ENCODE results near the gene TRPM1. TPM values are rescaled to one million over a fixed set of nuclear protein-coding genes. Genes with fewer than 3 reads are reported as not detected.

TRPM1 gene
- total and polyA plus RNA-seq, 9 of the 15 experiments (the other 6 are each of a cell fraction or from before 2014, with no cell fraction given): 0.01 to 0.06 (median 0.03) TPM; not detected in 5

DNA sequence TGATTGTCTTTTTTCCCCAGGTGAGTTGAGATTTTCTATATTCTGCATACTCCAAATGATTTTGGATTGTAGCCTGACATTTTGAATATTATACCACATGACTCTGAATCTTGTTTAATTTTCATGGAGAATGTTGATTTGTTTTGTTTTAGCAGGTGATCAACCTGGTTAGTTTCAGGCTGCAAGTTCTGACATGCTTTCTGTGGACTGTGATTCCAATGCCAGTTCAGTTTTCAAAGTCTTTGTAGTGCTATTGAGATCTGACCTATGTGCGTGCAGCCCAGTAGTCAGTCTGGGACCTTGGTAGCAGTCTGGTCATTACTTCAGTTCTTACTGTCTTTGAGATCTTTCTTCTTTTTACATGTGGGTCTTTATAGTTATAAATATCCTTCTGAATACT is 91.5 kb downstream of the TRPM1 start:
- 0% methylated on average over 1 of the region's 1 CpG for WGBS (ENCODE audit: insufficient coverage, low coverage, missing lambda C conversion rate)
- Histone ChIP-seq H3K79me2 (ENCODE audit: control insufficient read depth, insufficient read depth, low read length) (no peaks in the 10 kb centered on the region), H3K4me3 (no peak overlapping the region), H3K36me3 (ENCODE audit: control insufficient read depth, insufficient read depth, low read length) (no peaks in the 10 kb centered on the region), H3K9ac (ENCODE audit: insufficient read depth in 1 of 2, low read depth in 2 of 2, low read length in 2 of 2) (no peak overlapping the region), H2AFZ (ENCODE audit: low read depth, low read length) (no peak overlapping the region), H3K4me1 (replicated peaks in 1 of 2; ENCODE audit: control insufficient read depth in 2 of 2, insufficient read depth in 2 of 2, low read length in 2 of 2) (no peaks in the 10 kb centered on the region), H3K9me1 (ENCODE audit: control insufficient read depth, insufficient read depth, low read length) (no peaks in the 10 kb centered on the region), H4K20me1 (replicated peaks; ENCODE audit: control insufficient read depth, insufficient read depth, low read length) (no peaks in the 10 kb centered on the region), H3K9me3 (replicated peaks; ENCODE audit: control insufficient read depth, insufficient read depth, low read depth, low read length) (0 out of 2 replicates have a peak, but pooled peaks cover 2% of the 10 kb centered on the region), H3K27me3 (ENCODE audit: control insufficient read depth in 2 of 2, insufficient read depth in 2 of 2, low read length in 2 of 2) (peaks cover 3 to 7% of the 10 kb centered on the region in 2 experiments; a peak in 1 of 5 replicates), H3K4me2 (ENCODE audit: insufficient read depth, low read length) (no peak overlapping the region), H3K27ac (ENCODE audit: extremely low read depth, low read depth, low read length) (no peak overlapping the region)
- ChIA-PET CTCF (ENCODE audit: low intra/inter-chr PET ratio) (no interaction called here), POLR2A (no interaction called here)
- ATAC-seq (no peak), FAIRE-seq (no peak), DNase-seq (ENCODE audit: extremely low read depth in 1 of 4, low spot score in 3 of 4) (no peak)
- no peak for TF ChIP-seq TCF3 (CRISPR knock-in tag; IDR thresholded peaks at IDR 0.05)
- TF ChIP-seq MAFF (IDR thresholded peaks at IDR 0.05; ENCODE audit: low read length): no peak
- no peak for TF ChIP-seq GABPB2 (CRISPR knock-in tag; conservative IDR thresholded peaks at IDR 0.05)
- TF ChIP-seq TCF7L2 (IDR thresholded peaks at IDR 0.05; ENCODE audit: low read depth, low read length): no peak
- TF ChIP-seq PTRF (tag; IDR thresholded peaks at IDR 0.05): no peak
- no peak for TF ChIP-seq HIVEP1 (CRISPR knock-in tag; IDR thresholded peaks at IDR 0.05)
- TF ChIP-seq RBM15 (IDR thresholded peaks at IDR 0.05; ENCODE audit: insufficient read depth, low read length): no peak
- TF ChIP-seq RBM22 (IDR thresholded peaks at IDR 0.05; ENCODE audit: low read depth, low read length, poor library complexity, severe bottlenecking): no peak
- TF ChIP-seq, protein P1, sequence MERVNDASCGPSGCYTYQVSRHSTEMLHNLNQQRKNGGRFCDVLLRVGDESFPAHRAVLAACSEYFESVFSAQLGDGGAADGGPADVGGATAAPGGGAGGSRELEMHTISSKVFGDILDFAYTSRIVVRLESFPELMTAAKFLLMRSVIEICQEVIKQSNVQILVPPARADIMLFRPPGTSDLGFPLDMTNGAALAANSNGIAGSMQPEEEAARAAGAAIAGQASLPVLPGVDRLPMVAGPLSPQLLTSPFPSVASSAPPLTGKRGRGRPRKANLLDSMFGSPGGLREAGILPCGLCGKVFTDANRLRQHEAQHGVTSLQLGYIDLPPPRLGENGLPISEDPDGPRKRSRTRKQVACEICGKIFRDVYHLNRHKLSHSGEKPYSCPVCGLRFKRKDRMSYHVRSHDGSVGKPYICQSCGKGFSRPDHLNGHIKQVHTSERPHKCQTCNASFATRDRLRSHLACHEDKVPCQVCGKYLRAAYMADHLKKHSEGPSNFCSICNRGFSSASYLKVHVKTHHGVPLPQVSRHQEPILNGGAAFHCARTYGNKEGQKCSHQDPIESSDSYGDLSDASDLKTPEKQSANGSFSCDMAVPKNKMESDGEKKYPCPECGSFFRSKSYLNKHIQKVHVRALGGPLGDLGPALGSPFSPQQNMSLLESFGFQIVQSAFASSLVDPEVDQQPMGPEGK (CRISPR knock-in tag; IDR thresholded peaks at IDR 0.05; ENCODE audit: borderline replicate concordance): no peak
- TF ChIP-seq HOXB6 (CRISPR knock-in tag; IDR thresholded peaks at IDR 0.05; ENCODE audit: borderline replicate concordance): no peak
- no peak for TF ChIP-seq ADNP (tag; IDR thresholded peaks at IDR 0.05)
- TF ChIP-seq CTCF (IDR thresholded peaks at IDR 0.05 in 2 of 3, conservative IDR thresholded peaks at IDR 0.05 in 1 of 3; ENCODE audit: insufficient read depth in 2 of 3, low read depth in 1 of 3, low read length in 3 of 3): no peak
- TF ChIP-seq PURB (CRISPR knock-in tag; IDR thresholded peaks at IDR 0.05; ENCODE audit: low read depth): no peak
- BruUV-seq (replicated peaks): no TSS peak
- intact Hi-C loops (cut with micrococcal nuclease) (no loop called here), in situ Hi-C loops (cut with MboI) (no loop called here)
